ENCODE measurements around the gene SYT8. TPM values are rescaled to one million over a fixed set of nuclear protein-coding genes. Genes with fewer than 3 reads are reported as not detected.

Gene SYT8
- total RNA-seq, 2 experiments from 2014 or later: not detected

DNA sequence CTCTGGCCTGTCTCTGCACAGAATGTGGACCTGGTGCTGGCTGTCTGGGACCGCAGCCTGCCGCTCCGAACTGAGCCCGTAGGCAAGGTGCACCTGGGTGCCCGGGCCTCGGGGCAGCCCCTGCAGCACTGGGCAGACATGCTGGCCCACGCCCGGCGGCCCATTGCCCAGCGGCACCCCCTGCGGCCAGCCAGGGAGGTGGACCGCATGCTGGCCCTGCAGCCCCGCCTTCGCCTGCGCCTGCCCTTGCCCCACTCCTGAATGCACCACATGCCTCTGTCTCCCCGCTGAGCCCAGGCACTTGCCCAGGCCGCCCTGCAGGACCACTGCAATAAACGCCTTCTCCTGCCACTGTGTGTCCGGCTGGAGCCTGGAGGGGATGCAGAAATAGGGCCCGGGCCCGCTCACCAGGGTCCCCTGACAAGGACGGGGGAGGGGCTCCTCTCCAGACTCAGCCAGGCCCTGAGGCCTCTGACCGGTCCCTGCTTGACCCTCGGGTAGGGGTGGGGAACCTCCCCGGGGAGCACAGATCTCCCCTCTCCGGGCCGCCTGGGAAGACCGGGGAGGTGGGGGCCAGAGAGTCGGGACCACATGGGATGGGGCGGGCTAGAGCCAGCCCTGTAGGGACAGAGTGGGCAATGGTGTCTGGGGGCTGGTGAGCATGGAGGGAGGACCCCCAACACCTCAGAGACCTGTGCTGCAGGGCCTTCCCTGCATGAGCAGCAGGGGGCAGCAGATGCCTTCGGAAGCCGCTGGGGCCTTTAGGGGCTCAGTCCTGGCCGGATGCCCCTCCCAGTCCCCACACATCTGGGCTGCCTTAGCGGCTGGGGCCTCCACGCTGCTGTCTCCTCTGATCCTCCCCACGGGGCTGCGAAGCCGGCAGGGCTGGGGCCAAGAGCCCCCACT lies 2.6 kb downstream of the SYT8 start:
- no peaks in the 10 kb centered on the region for H3K9me2 ChIP-seq (ENCODE audit: insufficient read depth, low read length)
- H3K9me3 ChIP-seq (ENCODE audit: low read length): no peaks in the 10 kb centered on the region
- no peaks in the 10 kb centered on the region for H4K20me1 ChIP-seq (ENCODE audit: insufficient read depth, low read length)
- no TSS peak for BruUV-seq (replicated peaks)
- CTCF ChIA-PET (ENCODE audit: unreplicated experiment): interaction anchor here (0.7 kb wide), 1 partner anchor 109 kb away, joined by 3 read pairs; the partner anchor contains the start of gene MRPL23
- H3K36me3 ChIP-seq (ENCODE audit: insufficient read depth, low read length): no peaks in the 10 kb centered on the region
- no peak overlapping the region for H3K4me3 ChIP-seq (ENCODE audit: low read depth, low read length, poor library complexity, severe bottlenecking)
- H3K79me2 ChIP-seq (ENCODE audit: insufficient read depth, low read depth, low read length): no peaks in the 10 kb centered on the region
- intact Hi-C loops (cut with micrococcal nuclease; ENCODE audit: unreplicated experiment): loop anchor here (1.0 kb wide), 3 partner anchors 45 to 314 kb away; no protein-coding TSS in a partner anchor
- H2AFZ ChIP-seq (ENCODE audit: low read length): no peak overlapping the region
- POLR2A ChIA-PET: no interaction called here
- H3K4me2 ChIP-seq (ENCODE audit: low read length): peak overlapping the region; percentile 26
- TF ChIP-seq, protein P1, sequence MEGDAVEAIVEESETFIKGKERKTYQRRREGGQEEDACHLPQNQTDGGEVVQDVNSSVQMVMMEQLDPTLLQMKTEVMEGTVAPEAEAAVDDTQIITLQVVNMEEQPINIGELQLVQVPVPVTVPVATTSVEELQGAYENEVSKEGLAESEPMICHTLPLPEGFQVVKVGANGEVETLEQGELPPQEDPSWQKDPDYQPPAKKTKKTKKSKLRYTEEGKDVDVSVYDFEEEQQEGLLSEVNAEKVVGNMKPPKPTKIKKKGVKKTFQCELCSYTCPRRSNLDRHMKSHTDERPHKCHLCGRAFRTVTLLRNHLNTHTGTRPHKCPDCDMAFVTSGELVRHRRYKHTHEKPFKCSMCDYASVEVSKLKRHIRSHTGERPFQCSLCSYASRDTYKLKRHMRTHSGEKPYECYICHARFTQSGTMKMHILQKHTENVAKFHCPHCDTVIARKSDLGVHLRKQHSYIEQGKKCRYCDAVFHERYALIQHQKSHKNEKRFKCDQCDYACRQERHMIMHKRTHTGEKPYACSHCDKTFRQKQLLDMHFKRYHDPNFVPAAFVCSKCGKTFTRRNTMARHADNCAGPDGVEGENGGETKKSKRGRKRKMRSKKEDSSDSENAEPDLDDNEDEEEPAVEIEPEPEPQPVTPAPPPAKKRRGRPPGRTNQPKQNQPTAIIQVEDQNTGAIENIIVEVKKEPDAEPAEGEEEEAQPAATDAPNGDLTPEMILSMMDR (conservative IDR thresholded peaks at IDR 0.05; ENCODE audit: low read length): peak; percentile 86
- no peak for TF ChIP-seq EZH2phosphoT487 (IDR thresholded peaks at IDR 0.05; ENCODE audit: borderline replicate concordance, low read depth, low read length)
- no peak overlapping the region for H3K27ac ChIP-seq (ENCODE audit: low read depth, low read length, poor library complexity, severe bottlenecking)
- peaks cover 33% of the 10 kb centered on the region for H3K4me1 ChIP-seq (ENCODE audit: insufficient read depth, low read length, poor library complexity, severe bottlenecking)
- DNase-seq (ENCODE audit: low spot score): peak; percentile 88

- Histone ChIP-seq H3K27ac (ENCODE audit: low read depth, low read length, poor library complexity, severe bottlenecking) (no peak overlapping the region), H4K20me1 (ENCODE audit: insufficient read depth, low read length) (no peaks in the 10 kb centered on the region), H3K9me2 (ENCODE audit: insufficient read depth, low read length) (no peaks in the 10 kb centered on the region), H3K79me2 (ENCODE audit: insufficient read depth, low read depth, low read length) (no peaks in the 10 kb centered on the region), H2AFZ (ENCODE audit: low read length) (no peak overlapping the region), H3K4me2 (ENCODE audit: low read length) (peak overlapping the region; percentile 26), H3K4me1 (ENCODE audit: insufficient read depth, low read length, poor library complexity, severe bottlenecking) (peaks cover 33% of the 10 kb centered on the region), H3K36me3 (ENCODE audit: insufficient read depth, low read length) (no peaks in the 10 kb centered on the region), H3K9me3 (ENCODE audit: low read length) (no peaks in the 10 kb centered on the region), H3K4me3 (ENCODE audit: low read depth, low read length, poor library complexity, severe bottlenecking) (no peak overlapping the region)
- intact Hi-C loops (cut with micrococcal nuclease; ENCODE audit: unreplicated experiment): no loop called here
- ChIA-PET CTCF (ENCODE audit: unreplicated experiment) (interaction anchor here (0.6 kb wide), 1 partner anchor 169 kb away, joined by 3 read pairs; no protein-coding TSS in a partner anchor), POLR2A (no interaction called here)
- DNase-seq (ENCODE audit: low spot score): no peak
- no TSS peak for BruUV-seq (replicated peaks)
- no peak for TF ChIP-seq EZH2phosphoT487 (IDR thresholded peaks at IDR 0.05; ENCODE audit: borderline replicate concordance, low read depth, low read length)
- TF ChIP-seq, protein P1 (conservative IDR thresholded peaks at IDR 0.05; ENCODE audit: low read length): peak; percentile 27; the same call in 1 of the 2 replicates
Observed at GRCh38 chr11:1838077-1838425, 3.3 kb downstream of the SYT8 start.
